ACHN (cell line): ENCODE data around the gene EDEM1.
"Not testable (repeated sequence)": the region's sequence is repeated elsewhere in the genome, so short reads cannot be mapped to it uniquely, and the experiment has no call there.

Experiments used
- DNase-seq: peaks from one replicate; pipeline ENCODE4 v3.0.0-alpha.2; 2015
- in situ Hi-C: cut with HindIII; loops from 2 replicates; pipeline ENCODE4 v1.10.0; 2017; ENCODE audit warnings: low sequenced_read_pairs, low pct_ligation_motif_present, low pct_unique_long_range_greater_than_20kb

The EDEM1 gene

DNA sequence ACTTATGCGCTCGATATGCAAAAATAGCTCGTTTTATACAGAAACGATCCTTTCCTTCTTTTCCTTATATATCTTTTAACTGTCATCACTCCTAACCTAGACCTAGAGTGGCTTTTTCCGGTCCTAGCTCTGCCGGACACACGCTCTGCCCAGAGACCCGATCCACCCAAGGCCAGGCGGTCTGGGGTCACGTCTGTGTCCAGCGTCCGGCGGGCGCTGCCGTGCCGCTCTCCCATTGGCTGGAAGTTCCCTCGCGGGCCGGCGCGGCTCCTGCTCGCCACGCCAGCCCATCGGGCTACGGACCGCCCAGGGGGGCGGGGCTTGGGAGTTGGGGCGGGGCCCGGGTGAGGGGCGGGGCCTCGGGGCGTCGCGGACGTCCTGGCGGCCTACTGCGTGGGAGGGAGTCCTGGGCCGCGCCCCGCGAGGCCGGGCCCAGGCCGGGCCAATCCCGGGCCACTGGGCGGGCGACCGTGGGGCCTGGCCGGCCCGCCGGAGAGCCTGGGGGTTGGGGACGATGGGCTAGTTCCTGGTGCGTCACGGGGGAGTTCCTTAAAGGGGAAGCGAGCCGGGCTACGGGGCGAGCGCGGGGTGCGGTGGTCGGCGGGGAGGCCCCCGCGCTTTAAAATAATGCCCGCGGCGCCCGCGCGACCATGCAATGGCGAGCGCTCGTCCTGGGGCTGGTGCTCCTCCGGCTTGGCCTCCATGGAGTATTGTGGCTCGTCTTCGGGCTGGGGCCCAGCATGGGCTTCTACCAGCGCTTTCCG, at the start of gene EDEM1:
Gene EDEM1 (plus strand): TSS at position 552 of the 764 bp plus-strand sequence. CDS start 99 bp downstream, at position 651.
- peak; percentile 91 for DNase-seq
- in situ Hi-C loops = no loop called here

DNA sequence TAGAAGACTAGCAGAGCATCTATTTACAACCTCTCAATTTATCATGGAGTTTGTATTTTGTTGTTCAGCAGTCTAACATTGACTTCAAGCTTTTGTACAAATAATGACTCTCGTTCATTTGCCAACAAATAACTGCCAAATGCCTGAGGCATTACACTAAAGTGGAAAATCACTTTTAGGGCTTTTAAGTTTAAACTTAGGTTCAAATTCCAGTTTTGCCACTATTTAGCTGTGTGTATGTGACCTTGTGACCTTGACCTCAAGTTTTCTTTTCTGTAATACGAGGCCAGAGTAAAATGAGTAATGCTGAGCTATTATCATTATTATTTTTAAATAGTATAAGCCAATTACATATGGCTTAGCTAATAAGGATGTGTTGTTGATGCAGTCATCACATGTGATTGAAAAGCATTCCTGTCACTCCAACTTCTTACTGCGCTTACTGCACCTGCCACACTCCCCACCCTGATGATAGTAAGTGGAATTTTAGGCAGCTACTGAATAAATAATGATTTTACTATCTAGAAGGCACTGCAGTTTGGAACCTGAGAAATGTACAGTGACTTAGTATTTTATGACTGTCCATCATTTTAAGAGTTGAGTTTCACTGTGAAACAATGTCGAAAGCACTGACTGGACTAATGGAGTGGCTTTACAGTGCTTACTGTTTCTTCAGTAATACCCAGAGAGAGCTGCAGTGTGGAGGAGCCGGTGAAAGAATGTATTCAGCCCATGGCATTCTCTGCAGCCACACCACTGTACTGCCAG, 49.1 kb upstream of the EDEM1 start:
- no peak for DNase-seq
- in situ Hi-C loops = no loop called here

DNA sequence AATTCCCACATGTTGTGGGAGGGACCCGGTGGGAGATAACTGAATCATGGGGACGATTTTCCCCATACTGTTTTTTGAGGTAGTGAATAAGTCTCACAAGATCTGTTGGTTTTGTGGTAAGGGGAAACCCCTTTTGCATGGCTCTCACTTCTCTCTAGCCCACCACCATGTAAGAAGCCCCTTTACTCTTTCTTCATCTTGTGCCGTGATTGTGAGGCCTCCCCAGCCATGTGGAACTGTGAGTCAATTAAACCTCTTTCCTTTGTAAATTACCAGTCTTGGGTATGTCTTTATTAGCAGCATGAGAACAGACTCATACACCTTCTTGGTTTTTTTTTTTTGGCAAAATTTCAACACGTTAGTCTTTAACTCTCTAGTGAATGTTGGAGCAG, 47.3 kb upstream of the EDEM1 start:
- in situ Hi-C loops = no loop called here
- no peak for DNase-seq

DNA sequence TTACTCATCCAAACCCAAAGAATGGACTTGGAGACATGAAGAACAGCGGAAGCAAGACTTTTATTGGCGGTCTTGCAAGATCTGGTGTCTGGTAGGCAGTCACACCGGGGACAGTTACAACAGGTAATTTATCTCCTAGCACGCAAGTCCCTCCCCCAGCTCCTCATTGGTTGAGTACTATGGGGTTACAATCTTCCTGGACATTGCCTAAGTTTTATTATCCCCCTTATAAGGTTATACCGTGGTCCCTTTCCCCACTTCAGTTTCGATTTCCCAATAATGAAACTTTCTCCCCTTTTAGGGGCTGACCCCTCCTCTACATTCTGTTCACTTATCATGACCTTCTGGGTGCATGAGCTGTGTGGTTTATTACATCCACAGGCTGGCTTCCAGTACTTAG, 46.7 kb upstream of the EDEM1 start:
- no peak for DNase-seq
- in situ Hi-C loops = no loop called here

DNA sequence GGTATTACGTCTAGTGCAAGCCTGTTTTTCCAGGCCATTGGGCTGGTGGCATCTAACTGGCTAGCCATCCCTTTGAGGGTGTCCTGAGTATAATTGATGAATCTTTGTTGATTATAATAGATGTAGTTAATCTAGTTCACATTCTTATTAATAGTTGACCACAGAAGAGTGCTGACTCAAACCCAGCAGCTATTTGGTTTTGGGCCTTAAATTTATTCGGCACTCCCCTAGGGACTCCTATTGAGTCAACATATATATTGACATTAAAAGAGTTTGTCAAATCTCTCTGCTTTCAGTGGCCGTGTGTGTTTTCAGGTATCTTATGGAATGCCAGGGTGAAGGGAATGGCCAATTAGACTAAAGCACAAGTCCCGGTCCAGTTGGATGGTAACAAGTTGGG, 45.7 kb upstream of the EDEM1 start:
- in situ Hi-C loops = no loop called here
- DNase-seq = no peak

DNA sequence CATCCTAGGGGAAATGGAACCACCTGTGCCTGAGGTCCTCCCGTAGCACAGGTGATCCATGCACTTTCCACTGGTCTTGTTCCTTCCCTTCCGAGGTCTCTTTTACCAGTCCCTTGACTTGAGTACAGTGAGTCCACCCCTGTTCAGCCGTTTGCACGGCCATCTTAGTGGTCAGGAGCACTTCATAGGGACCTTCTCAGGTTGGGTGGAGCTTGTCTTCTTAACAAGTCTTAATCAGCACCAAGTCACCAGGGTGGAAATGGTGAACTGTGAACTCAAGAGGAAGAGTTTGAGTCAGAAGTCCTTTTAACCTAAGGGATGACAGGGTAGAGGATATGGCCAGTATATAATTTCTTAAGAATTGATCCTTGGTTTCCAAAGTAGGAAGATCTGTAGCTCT, 44.0 kb upstream of the EDEM1 start:
- in situ Hi-C loops = no loop called here
- no peak for DNase-seq

DNA sequence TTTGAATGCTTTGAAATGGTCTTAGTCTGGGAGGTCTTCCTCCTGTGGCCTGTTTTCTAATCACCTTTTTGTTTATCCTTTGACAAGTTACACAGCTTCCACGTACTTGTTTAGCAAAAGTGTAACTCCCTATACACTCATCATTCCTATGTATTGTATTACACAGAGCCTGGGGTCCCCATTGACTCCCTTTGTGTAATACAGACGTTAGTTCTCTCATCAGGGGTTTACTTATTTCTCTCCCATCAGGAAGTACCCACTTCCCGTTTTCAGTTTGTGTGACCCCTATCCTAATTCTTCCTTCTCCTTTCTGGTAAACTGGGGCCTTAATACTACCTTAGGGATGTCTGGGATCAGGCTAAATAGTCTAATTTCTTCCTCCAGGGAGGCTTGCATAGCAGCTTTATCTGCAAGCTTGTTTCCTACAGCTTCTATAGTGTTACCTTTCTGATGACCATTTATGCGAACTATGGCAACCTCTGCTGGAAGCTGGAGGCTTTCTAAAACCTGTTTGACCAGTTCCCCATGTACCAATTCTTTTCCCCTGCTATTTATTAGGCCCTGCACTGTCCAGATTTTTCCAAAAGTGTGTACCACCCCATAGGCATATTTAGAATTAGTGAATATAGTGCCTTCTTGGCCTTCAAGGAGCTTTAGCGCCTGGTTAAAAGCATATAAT, 43.1 kb upstream of the EDEM1 start:
- no peak for DNase-seq
- in situ Hi-C loops = no loop called here

DNA sequence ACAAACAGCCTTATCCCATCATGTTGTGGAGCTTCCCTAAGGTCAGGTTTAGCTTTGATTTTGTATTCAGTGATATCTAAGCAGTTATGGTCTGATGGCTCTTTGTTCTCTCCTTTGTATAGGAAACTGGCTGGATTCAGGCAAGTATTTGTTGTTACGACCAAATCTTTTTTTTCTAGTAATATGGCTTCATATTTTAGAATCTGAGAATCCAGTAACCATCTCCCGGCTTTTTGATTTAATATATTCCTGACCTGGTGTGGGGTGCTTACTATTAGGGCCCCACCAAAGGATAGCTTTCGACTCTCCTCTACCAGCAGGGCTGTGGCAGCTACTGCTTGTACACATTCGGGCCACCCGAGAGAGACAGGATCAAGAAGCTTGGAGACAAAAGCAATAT, 42.4 kb upstream of the EDEM1 start:
- in situ Hi-C loops = no loop called here
- DNase-seq = no peak

DNA sequence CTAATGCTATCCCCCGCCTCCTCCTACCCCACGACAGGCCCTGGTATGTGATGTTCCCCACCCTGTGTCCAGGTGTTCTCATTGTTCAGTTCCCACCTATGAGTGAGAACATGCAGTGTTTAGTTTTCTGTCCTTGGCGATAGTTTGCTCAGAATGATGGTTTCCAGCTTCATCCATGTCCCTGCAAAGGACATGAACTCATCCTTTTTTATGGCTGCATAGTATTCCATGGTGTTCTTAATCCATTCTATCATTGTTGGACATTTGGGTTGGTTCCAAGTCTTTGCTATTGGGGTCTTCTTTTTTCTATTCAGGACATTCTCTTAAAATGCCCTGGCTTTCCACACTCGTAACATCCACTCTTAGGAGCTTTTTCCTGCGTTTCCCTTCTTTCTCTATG, 40.4 kb upstream of the EDEM1 start:
- DNase-seq, in situ Hi-C loops: not testable (repeated sequence)

DNA sequence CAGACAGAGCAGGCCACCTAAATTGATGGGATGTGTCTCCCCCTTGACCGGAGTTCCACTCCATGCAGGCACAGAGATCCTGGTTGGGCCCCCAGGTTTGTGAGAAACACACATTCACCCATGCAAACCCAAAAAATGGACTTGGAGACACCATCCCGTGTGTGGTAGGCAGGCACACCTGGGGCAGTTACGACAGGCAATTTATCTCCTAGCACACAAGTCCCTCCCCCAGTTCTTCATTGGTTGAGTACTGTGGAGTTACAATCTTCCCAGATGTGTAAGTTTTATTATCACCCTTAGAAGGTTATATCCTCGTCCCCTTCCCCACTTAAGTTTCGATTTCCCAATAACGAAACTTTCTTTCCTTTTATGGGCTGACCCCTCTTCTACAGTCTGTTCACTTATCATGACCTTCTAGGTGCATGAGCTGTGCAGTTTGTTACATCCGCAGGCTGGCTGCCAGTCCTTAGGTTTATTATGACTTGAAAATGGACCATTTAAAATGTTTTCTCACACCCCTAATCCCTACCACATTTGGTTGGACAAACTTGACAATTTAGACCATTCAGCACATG, 38.1 kb upstream of the EDEM1 start:
- no peak for DNase-seq
- in situ Hi-C loops = no loop called here

DNA sequence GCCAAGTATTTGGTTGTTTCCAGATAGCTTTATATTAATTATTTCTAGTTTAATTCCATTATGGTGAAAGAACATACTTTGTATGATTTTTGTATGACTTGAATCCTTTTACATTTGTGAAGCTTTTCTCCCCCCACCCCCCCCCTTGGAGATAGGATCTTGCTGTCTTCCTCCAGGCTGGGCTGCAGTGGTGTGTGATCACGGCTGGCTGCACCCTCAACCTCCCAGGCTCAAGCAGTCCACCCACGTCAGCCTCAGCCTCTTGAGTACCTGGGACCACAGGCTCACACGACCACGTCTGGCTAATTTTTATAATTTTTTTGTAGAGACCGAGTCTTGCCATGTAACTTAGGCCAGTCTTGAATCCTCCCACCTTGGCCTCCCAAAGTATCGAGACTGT, 35.9 kb upstream of the EDEM1 start:
- no peak for DNase-seq
- in situ Hi-C loops = no loop called here

DNA sequence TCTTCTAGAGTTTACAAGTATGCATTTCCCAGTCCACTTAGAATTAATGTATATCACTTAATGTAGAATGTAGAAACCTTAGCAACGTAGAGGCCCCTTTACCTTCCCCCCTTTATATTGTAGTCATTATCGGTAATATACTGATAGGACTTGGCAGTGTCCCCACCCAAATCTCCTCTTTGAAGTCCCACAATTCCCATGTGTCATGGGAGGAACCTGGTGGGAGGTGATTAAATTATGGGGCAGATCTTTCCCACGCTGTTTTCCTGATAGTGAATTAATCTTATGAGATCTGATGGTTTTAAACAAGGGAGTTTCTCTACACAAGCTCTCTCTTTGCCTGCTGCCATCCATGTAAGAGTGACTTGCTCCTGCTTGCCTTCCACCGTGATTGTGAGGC, 34.4 kb upstream of the EDEM1 start:
- no peak for DNase-seq
- in situ Hi-C loops = no loop called here

DNA sequence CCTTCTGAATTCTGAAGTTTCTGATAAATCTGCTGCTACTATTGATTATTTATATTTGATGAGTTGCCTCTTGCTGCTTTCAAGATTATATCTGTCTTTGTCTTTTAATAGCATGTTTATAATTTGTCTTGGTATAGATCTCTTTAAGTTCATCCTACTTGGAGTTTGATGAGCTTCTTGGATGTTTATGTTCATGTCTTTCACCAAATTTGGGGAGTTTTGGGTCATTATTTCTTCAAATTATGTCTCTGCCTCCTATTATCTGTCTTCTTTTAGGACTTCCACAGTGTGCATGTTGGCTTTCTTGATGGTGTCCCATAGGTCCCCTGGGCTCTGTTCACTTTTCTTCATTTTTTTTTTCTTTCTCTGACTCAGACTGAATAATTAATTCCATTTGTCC, 32.3 kb upstream of the EDEM1 start:
- no peak for DNase-seq
- in situ Hi-C loops = no loop called here

DNA sequence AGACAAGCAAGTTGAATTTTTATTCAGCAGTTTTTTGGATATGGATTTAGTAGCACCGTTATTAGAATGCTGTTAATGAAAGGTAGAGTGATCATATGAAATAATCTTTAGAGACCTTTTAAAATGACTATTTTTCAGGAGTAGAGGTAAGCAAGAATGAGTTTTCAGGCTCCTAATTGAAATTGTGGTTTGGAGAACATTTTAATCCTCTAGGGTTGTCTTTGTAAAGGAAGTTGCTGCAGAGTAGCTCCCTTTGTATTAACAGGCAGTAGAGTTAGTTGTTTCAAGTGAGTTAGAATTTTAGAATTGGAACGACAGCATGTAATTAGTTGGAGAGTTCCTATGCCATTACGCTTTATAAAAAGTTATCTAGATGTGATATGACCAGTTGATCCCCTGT, 27.2 kb upstream of the EDEM1 start:
- DNase-seq = no peak
- in situ Hi-C loops = no loop called here

DNA sequence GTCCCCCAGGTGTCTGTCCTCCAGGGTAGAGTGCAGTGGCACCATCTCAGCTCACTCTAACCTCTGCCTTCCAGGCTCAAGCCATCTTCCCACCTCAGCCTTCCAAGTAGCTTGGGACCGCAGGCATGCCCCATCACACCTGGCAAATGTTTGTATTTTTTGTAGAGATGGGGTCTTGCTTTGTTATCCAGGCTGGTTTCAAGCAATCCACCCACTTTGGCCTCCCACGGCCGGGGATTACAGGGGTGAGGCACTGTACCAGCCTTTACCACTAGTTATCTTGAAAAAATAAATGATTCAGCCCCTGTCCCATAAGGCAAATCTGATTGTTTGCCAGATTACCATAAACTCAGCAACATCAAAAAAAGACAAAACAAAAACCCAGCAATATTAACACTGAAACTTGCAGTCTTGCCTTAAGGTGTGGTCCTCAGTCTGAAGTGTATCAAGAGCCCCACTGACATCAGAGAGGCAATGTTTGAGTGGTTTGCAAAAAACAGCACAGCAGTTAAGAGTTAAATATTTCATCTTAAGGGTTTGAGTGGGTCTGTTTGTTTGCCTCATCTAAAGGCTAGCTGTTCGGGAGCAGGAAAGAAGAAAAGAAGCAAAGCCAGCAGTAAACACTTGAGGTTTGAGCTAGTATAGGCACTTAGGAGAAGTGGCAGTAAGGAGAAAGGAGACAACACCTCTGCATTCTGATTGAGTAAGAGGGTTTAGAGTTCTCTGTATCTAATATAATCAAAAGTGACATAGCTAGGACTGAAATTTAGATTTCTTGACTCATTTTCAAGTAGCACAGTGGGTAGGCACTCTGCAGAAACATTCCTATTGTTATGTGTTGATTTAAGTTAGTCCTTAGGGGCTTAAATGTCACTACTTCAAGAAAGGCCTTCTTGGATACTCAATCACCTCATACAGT, 26.3 kb upstream of the EDEM1 start:
- no peak for DNase-seq
- in situ Hi-C loops = no loop called here

DNA sequence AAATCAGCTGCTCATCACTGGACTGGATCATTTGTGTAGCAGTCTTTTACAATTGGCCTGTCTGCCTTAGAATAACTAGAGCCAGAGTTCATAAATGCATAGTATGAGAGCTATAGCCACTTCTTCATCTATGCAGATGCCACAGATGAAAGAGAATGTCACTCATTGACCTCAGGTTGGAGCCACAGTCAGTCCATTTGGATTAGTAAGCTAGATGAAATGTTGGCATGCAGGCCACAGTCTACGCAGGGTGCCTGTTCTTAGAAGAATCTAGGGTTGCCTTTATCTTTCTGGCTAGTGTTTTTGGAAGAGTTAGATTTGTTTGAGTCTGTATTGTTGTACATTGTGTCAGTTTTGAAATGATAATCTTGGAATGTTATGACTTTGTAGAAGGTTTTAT, 25.4 kb upstream of the EDEM1 start:
- peak; percentile 82 for DNase-seq

DNA sequence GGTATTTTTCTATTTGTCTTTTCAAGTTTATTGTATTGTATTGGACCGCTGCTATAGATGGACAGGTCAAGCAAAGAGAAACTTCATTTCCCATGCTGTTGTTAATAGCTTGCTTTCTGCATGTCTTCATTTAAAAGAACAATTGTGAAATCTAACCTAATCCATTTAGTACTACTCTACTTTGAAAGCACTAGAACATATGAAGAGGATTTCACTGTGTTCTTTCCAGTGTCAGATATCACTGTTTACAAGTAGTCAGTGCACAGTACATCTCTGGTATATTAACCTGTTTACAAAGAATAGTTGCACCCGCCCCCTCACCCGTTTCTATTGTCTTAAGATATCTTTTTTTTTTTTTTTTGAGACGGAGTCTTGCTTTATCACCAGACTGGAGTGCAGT, 21.8 kb upstream of the EDEM1 start:
- no peak for DNase-seq
- in situ Hi-C loops = no loop called here

More for the DNA sequence above, 25.4 kb upstream of the EDEM1 start:
- in situ Hi-C loops = no loop called here

DNA sequence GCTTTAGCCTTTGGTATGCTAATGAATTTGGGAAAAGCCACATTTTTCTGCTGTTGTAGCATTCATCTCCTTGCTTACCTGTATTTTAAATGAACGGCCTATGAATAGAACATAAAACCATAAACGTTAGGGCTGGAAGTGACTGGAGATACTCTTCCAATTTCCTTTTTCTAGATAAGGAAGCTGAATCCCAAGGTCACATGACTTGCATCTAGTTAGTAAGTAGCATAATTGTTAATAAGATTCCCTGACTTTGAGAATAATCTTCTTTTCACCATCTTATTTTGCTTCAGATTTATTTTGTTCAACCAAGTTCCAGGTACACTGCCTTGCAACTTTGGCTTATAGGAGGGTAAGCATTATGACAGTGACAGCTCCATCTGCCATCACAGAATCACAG, 20.7 kb upstream of the EDEM1 start:
- DNase-seq = no peak
- in situ Hi-C loops = no loop called here
